Body of pancreas (tissue), 4 donors: Measurements from ENCODE around the gene TMPRSS11F.

ENCODE experiments used
- POLR2A ChIP-seq, 3 donors: fragments of 450-650 bp; IDR thresholded peaks; one replicate each; pipeline ENCODE4 v1.6.1; 2016; ENCODE audit warnings: antibody characterized with exemption in 3 of 3, mild to moderate bottlenecking in 2 of 3
- TF ChIP-seq, protein P1 (sequence below), 7 experiments: fragments of 450-650 bp in 4 of 7; fragments of 200-600 bp in 3 of 7; sonication (generic) in 3 of 7; IDR thresholded peaks; one replicate each; pipeline ENCODE4 v1.5.1; 2016 to 2019; ENCODE audit warnings: antibody characterized with exemption in 7 of 7

DNA sequence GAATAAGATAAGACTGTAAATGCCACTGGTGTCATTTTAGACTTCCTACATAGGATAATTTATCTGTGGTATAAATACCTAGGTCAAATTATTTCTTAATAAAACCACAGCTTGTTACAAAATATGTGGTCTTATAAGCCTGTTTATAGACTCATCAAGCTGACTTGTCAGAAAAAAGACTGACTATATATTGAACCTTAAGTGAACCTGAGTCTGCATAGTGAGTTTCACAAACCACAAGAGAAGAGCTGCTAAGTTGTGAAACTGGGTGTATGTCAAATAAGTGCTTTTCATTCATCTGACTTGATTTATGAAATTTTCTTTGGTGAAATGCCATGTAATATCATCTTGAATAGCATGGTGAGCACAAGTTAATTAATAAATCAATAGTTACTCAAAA lies 118.0 kb downstream of the TMPRSS11F start:
- TF ChIP-seq POLR2A (IDR thresholded peaks at IDR 0.05) = no peak
- TF ChIP-seq, protein P1, sequence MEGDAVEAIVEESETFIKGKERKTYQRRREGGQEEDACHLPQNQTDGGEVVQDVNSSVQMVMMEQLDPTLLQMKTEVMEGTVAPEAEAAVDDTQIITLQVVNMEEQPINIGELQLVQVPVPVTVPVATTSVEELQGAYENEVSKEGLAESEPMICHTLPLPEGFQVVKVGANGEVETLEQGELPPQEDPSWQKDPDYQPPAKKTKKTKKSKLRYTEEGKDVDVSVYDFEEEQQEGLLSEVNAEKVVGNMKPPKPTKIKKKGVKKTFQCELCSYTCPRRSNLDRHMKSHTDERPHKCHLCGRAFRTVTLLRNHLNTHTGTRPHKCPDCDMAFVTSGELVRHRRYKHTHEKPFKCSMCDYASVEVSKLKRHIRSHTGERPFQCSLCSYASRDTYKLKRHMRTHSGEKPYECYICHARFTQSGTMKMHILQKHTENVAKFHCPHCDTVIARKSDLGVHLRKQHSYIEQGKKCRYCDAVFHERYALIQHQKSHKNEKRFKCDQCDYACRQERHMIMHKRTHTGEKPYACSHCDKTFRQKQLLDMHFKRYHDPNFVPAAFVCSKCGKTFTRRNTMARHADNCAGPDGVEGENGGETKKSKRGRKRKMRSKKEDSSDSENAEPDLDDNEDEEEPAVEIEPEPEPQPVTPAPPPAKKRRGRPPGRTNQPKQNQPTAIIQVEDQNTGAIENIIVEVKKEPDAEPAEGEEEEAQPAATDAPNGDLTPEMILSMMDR (IDR thresholded peaks at IDR 0.05) = no peak
